Endometrial microvascular endothelial cells (primary cell): ENCODE measurements around the gene MIEN1. TPM values are rescaled to one million over a fixed set of nuclear protein-coding genes. Genes with fewer than 3 reads are reported as not detected.
"Not testable (repeated sequence)": the region's sequence is repeated elsewhere in the genome, so short reads cannot be mapped to it uniquely, and the experiment has no call there.

ENCODE experiments used
- in situ Hi-C: cut with HindIII; loops from 2 replicates; pipeline ENCODE4 v1.10.0; 2017; ENCODE audit warnings: low sequenced_read_pairs, low pct_unique_long_range_greater_than_20kb; ENCODE audit errors: inconsistent ontology term
- total RNA-seq: library from RNA; depleted of rRNA; stranded (reverse); fragments of >200 nt; gene quantifications from one replicate; pipeline ENCODE4 v1.2.3, GENCODE V29; 2015; ENCODE audit errors: inconsistent ontology term

The MIEN1 gene
- total RNA-seq, 1 donor from 2014 or later = 80.7 TPM

GRCh38 chr17:39742856-39743436, 12.6 kb upstream of the MIEN1 start:
- in situ Hi-C loops = no loop called here

- in situ Hi-C loops = no loop called here
Measured at GRCh38 chr17:39742126-39742855, 12.0 kb upstream of the MIEN1 start.

- in situ Hi-C loops = no loop called here
Measured at GRCh38 chr17:39740357-39741111, 10.2 kb upstream of the MIEN1 start.

- in situ Hi-C loops = no loop called here
Measured at GRCh38 chr17:39739885-39740356, 9.6 kb upstream of the MIEN1 start.

GRCh38 chr17:39738983-39739884, 8.9 kb upstream of the MIEN1 start:
- in situ Hi-C loops = no loop called here

GRCh38 chr17:39738568-39738901, 8.2 kb upstream of the MIEN1 start:
- in situ Hi-C loops = no loop called here

- in situ Hi-C loops = no loop called here
Measured at GRCh38 chr17:39737760-39738567, 7.6 kb upstream of the MIEN1 start, which contains the start of gene GRB7. Gene GRB7, plus strand, starts transcription at chr17:39737938. Its CDS starts 4,364 bp downstream, at chr17:39742302.

- in situ Hi-C loops = no loop called here
Measured at GRCh38 chr17:39737206-39737759, 7.0 kb upstream of the MIEN1 start.

GRCh38 chr17:39736319-39737165, 6.2 kb upstream of the MIEN1 start:
- in situ Hi-C loops = no loop called here

- in situ Hi-C loops = no loop called here
Measured at GRCh38 chr17:39735882-39736281, 5.5 kb upstream of the MIEN1 start.

GRCh38 chr17:39732586-39732985, 2.3 kb upstream of the MIEN1 start:
- in situ Hi-C loops = no loop called here

GRCh38 chr17:39729280-39729851, 966 bp downstream of the MIEN1 start:
- in situ Hi-C loops = no loop called here

GRCh38 chr17:39727556-39727955, 2.8 kb downstream of the MIEN1 start:
- in situ Hi-C loops = no loop called here

- in situ Hi-C loops = no loop called here
Measured at GRCh38 chr17:39726617-39727016, 3.7 kb downstream of the MIEN1 start.

GRCh38 chr17:39725923-39726322, 4.4 kb downstream of the MIEN1 start:
- in situ Hi-C loops = not testable (repeated sequence)

GRCh38 chr17:39724731-39725130, 5.6 kb downstream of the MIEN1 start:
- in situ Hi-C loops = no loop called here
